ENCODE measurements around the gene AKAP1.

- TF ChIP-seq, protein P1, sequence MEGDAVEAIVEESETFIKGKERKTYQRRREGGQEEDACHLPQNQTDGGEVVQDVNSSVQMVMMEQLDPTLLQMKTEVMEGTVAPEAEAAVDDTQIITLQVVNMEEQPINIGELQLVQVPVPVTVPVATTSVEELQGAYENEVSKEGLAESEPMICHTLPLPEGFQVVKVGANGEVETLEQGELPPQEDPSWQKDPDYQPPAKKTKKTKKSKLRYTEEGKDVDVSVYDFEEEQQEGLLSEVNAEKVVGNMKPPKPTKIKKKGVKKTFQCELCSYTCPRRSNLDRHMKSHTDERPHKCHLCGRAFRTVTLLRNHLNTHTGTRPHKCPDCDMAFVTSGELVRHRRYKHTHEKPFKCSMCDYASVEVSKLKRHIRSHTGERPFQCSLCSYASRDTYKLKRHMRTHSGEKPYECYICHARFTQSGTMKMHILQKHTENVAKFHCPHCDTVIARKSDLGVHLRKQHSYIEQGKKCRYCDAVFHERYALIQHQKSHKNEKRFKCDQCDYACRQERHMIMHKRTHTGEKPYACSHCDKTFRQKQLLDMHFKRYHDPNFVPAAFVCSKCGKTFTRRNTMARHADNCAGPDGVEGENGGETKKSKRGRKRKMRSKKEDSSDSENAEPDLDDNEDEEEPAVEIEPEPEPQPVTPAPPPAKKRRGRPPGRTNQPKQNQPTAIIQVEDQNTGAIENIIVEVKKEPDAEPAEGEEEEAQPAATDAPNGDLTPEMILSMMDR (IDR thresholded peaks at IDR 0.05), result no peak
- TF ChIP-seq POLR2AphosphoS5 (IDR thresholded peaks at IDR 0.05), result no peak
Observed at GRCh38 chr17:57048096-57048495, 37.0 kb upstream of the AKAP1 start.

Measured in esophagus muscularis mucosa (tissue), 3 donors.